ENCODE results near the gene LNPEP. TPM values are rescaled to one million over a fixed set of nuclear protein-coding genes. Genes with fewer than 3 reads are reported as not detected.

LNPEP gene
- total RNA-seq, 3 donors from 2014 or later: 64.6 to 71.2 (median 65.1) TPM

DNA sequence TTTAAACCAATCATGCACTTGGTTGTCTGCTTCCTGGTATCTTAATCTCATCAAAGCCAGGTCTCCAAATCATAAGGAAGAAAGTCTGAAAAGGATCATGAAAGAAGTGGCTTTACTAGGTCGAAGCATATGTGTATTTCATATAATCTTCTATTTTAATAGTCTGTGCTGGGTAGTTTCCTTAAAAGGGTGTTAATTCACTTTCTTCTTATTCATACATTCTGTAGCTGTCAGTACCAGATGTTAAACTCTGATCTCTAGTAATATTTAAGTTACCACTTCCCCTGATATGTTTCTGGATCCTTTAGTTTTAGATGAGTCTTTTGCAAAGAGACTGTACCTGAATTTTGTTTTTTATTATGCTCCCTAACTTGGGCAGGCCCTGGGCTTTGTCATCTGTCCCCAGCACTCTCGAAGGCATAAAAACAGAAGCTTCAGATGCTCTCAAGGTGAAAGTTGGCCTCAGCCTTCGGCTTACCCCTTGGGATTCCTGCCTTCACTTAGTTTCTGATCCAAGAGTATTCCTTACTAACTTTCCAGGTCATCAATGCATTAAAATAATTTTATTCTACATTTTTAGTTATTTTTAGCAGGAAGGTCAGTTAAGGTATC lies 15.0 kb upstream of the LNPEP start:
- no peak overlapping the region for H3K27ac ChIP-seq

DNA sequence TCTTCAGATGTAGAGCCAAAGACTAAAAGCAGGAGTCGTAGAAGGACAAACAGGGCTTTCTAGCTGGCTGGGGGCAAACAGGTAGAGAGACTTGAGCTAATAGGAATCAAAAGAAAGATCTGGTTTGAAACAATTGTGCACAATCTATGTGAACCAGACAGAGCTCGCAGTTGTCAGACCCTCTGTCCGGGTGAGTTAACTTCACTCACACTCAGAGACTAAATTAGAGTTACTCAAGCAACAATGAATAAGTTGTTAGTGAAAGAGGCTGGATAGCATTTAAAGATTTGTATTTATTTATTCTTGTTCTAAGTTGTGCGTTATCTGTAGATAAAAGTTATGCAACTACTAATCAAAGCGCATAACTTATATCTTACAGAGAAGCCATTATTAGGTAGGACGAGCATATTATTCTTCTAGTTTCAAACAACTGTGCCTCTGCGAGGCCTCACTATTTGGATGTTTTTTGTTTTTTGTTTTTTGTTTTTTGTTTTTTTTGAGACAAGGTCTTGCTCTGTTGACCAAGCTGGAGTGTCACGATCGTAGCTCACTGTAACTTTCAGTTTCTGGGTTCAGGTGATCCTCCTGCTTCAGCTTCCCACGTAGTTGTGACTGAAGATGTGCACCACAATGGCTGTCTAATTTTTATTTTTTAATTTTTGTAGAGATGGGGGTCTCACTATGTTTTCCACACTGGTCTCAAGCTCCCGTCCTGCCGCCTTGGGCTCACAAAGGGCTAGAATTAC lies 13.2 kb upstream of the LNPEP start:
- intact Hi-C loops (cut with DNase I; ENCODE audit: low total_unique reads): no loop called here
- H3K9me3 ChIP-seq: no peaks in the 10 kb centered on the region
- H3K4me1 ChIP-seq: no peaks in the 10 kb centered on the region
- H3K27ac ChIP-seq: no peak overlapping the region
- H3K36me3 ChIP-seq: no peaks in the 10 kb centered on the region
- no peak for TF ChIP-seq CTCF (IDR thresholded peaks at IDR 0.05)
- no peak for TF ChIP-seq POLR2AphosphoS5 (IDR thresholded peaks at IDR 0.05)
- TF ChIP-seq POLR2A (IDR thresholded peaks at IDR 0.05): no peak
- no peak for DNase-seq (ENCODE audit: low spot score in 2 of 2)
- no peaks in the 10 kb centered on the region for H3K27me3 ChIP-seq
- no peak overlapping the region for H3K4me3 ChIP-seq

More for the DNA sequence above, 15.0 kb upstream of the LNPEP start:
- no peak for TF ChIP-seq POLR2A (IDR thresholded peaks at IDR 0.05)
- TF ChIP-seq POLR2AphosphoS5 (IDR thresholded peaks at IDR 0.05): no peak
- TF ChIP-seq CTCF (IDR thresholded peaks at IDR 0.05): no peak
- Histone ChIP-seq H3K4me3 (no peak overlapping the region), H3K36me3 (no peaks in the 10 kb centered on the region), H3K27me3 (no peaks in the 10 kb centered on the region), H3K4me1 (no peaks in the 10 kb centered on the region), H3K9me3 (no peaks in the 10 kb centered on the region)
- intact Hi-C loops (cut with DNase I; ENCODE audit: low total_unique reads): no loop called here
- DNase-seq (ENCODE audit: low spot score in 2 of 2): no peak

DNA sequence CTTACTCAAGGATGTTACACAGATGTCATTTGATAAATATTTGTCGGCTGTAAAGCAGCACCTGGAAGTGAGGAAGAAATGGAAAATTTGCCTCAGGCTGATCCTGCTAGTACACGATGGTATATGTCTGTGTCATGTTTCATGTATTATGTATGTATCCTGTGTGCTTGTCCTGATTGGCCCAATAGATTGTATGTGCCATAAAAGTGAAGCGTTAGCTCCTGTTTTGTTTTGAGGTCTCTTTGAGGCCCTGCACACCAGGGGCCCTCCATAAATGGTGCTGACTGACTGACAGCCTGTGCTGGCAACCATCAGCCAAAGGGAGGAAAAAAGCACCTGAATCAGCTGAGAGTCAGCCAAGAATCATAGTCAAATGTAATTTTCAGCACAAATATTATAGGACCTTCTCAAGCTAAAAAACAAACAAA lies 11.8 kb upstream of the LNPEP start:
- intact Hi-C loops (cut with DNase I; ENCODE audit: low total_unique reads): no loop called here
- no peaks in the 10 kb centered on the region for H3K27me3 ChIP-seq
- H3K27ac ChIP-seq: no peak overlapping the region
- H3K36me3 ChIP-seq: no peaks in the 10 kb centered on the region
- DNase-seq (ENCODE audit: low spot score in 2 of 2): no peak
- H3K9me3 ChIP-seq: no peaks in the 10 kb centered on the region
- H3K4me3 ChIP-seq: no peak overlapping the region
- TF ChIP-seq POLR2AphosphoS5 (IDR thresholded peaks at IDR 0.05) (no peak), POLR2A (IDR thresholded peaks at IDR 0.05) (no peak), CTCF (IDR thresholded peaks at IDR 0.05) (no peak)
- no peaks in the 10 kb centered on the region for H3K4me1 ChIP-seq

DNA sequence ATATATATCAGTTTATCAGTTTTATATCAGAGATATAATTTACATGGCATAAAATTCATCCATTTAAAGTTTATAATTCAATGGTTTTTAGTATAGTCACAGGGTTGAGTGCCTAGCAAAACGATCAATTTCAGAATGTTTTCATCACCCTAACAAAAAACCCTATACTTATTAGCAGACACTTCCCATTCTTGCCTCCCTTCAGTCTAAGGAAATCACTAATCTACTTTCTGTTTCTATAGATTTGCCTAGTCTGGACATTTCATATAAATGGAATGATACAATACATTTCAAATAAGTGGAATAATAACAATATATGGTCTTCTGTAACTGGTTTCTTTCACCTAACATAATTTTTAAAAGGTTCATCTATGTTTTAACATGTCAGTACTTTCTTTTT lies 9.6 kb upstream of the LNPEP start:
- Histone ChIP-seq H3K36me3 (no peaks in the 10 kb centered on the region), H3K9me3 (no peaks in the 10 kb centered on the region), H3K27ac (no peak overlapping the region), H3K4me3 (no peak overlapping the region), H3K4me1 (no peaks in the 10 kb centered on the region), H3K27me3 (no peaks in the 10 kb centered on the region)
- DNase-seq (ENCODE audit: low spot score in 2 of 2): no peak
- intact Hi-C loops (cut with DNase I; ENCODE audit: low total_unique reads): no loop called here
- TF ChIP-seq CTCF (IDR thresholded peaks at IDR 0.05) (no peak), POLR2AphosphoS5 (IDR thresholded peaks at IDR 0.05) (no peak), POLR2A (IDR thresholded peaks at IDR 0.05) (no peak)

- DNase-seq (ENCODE audit: low spot score in 2 of 2): no peak
- intact Hi-C loops (cut with DNase I; ENCODE audit: low total_unique reads): no loop called here
- Histone ChIP-seq H3K36me3 (no peaks in the 10 kb centered on the region), H3K4me3 (no peak overlapping the region), H3K27me3 (no peaks in the 10 kb centered on the region), H3K4me1 (no peaks in the 10 kb centered on the region), H3K9me3 (no peaks in the 10 kb centered on the region), H3K27ac (no peak overlapping the region)
- no peak for TF ChIP-seq CTCF (IDR thresholded peaks at IDR 0.05)
- no peak for TF ChIP-seq POLR2A (IDR thresholded peaks at IDR 0.05)
- TF ChIP-seq POLR2AphosphoS5 (IDR thresholded peaks at IDR 0.05): no peak
These were observed 8.9 kb upstream of the LNPEP start for GRCh38 chr5:96927008-96927407.

All from breast epithelium (tissue), 4 donors.